KMS-11 (cell line): ENCODE data around the gene ANKRD44.

Experiments used
- H2AFZ ChIP-seq: fragments of 200-600 bp; sonication (generic); 2 replicates; pipeline ENCODE4 v1.6.1; 2016; ENCODE audit warnings: antibody characterized with exemption, mixed run types, low read depth
- H3K27ac ChIP-seq: fragments of 200-600 bp; sonication (generic); 2 replicates; pipeline ENCODE4 v1.6.1; 2016; ENCODE audit warnings: mild to moderate bottlenecking, mixed run types
- H3K27me3 ChIP-seq: fragments of 200-600 bp; sonication (generic); 2 replicates; pipeline ENCODE4 v1.6.1; 2017; ENCODE audit warnings: mild to moderate bottlenecking, low read depth, mixed run types, moderate library complexity; ENCODE audit not compliant: insufficient read depth
- H3K36me3 ChIP-seq: fragments of 200-600 bp; sonication (generic); 2 replicates; pipeline ENCODE4 v1.6.1; 2017; ENCODE audit warnings: mild to moderate bottlenecking, mixed run types; ENCODE audit not compliant: insufficient read depth
- H3K4me1 ChIP-seq: fragments of 200-600 bp; sonication (generic); 2 replicates; pipeline ENCODE4 v1.6.1; 2016; ENCODE audit warnings: mild to moderate bottlenecking, low read depth, mixed run types; ENCODE audit not compliant: poor library complexity, severe bottlenecking
- H3K4me2 ChIP-seq: fragments of 200-600 bp; sonication (generic); 2 replicates; pipeline ENCODE4 v1.7.0; 2016; ENCODE audit warnings: mild to moderate bottlenecking, mixed run types
- H3K4me3 ChIP-seq: fragments of 200-600 bp; sonication (generic); IDR thresholded peaks from 2 replicates; pipeline ENCODE4 v1.6.1; 2017; ENCODE audit warnings: low read depth, low read length, mixed read lengths; ENCODE audit not compliant: insufficient read depth
- H3K79me2 ChIP-seq: fragments of 200-600 bp; sonication (generic); 2 replicates; pipeline ENCODE4 v1.6.1; 2016; ENCODE audit warnings: low read depth, mixed run types; ENCODE audit not compliant: insufficient read depth
- H3K9ac ChIP-seq: fragments of 200-600 bp; sonication (generic); 2 replicates; pipeline ENCODE4 v1.6.1; 2016; ENCODE audit warnings: mild to moderate bottlenecking, mixed run types
- H4K20me1 ChIP-seq: fragments of 200-600 bp; sonication (generic); 2 replicates; pipeline ENCODE4 v1.6.1; 2016; ENCODE audit warnings: mild to moderate bottlenecking, mixed run types; ENCODE audit not compliant: insufficient read depth
- TF ChIP-seq, protein P1 (sequence below): fragments of 200-600 bp; sonication (generic); conservative IDR thresholded peaks from 2 replicates; pipeline ENCODE4 v1.6.1; 2017; ENCODE audit warnings: low read depth, mild to moderate bottlenecking, antibody characterized with exemption, low read length, moderate library complexity, mixed read lengths

ANKRD44 gene

DNA sequence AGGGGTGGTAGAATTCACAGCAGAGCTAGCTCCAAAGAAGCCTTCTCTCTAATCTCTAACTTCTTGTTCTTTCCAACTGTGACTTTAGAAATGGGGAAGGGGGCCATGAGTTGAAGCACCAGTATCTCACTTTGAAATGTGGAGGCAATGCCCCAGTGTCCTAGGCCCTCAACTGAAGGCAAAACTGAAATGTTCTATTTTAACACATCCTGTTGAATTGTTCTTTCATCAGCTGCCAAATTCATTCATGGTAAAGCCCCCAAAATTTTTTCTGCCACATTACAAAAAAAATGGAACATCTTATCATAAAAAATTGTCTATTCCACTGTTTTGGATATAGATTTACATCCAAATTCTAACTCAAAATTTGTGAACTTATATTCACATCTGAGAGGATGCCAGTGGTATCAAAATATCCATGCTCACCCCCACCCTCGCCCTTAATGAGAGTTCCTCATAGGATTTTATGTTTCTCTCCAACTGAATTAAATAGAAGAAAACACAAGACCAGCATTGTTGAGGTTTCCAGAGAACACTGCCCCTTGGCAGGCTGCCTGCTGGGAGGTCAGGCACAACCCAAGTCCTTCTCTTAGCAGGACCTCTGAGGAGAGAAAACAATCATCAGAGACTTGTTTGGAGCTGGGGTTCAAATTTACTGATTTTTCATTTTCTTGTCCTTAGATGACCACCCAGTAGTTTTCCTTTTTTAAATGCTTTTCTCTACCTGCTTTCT, 236.7 kb downstream of the ANKRD44 start:
- Histone ChIP-seq H3K36me3 (no peaks in the 10 kb centered on the region), H3K4me1 (peaks cover 41% of the 10 kb centered on the region), H3K27me3 (no peaks in the 10 kb centered on the region), H3K9ac (no peak overlapping the region), H3K4me2 (no peak overlapping the region), H3K27ac (no peak overlapping the region), H4K20me1 (no peaks in the 10 kb centered on the region), H2AFZ (no peak overlapping the region), H3K79me2 (no peaks in the 10 kb centered on the region), H3K4me3 (no peak overlapping the region)
- TF ChIP-seq, protein P1, sequence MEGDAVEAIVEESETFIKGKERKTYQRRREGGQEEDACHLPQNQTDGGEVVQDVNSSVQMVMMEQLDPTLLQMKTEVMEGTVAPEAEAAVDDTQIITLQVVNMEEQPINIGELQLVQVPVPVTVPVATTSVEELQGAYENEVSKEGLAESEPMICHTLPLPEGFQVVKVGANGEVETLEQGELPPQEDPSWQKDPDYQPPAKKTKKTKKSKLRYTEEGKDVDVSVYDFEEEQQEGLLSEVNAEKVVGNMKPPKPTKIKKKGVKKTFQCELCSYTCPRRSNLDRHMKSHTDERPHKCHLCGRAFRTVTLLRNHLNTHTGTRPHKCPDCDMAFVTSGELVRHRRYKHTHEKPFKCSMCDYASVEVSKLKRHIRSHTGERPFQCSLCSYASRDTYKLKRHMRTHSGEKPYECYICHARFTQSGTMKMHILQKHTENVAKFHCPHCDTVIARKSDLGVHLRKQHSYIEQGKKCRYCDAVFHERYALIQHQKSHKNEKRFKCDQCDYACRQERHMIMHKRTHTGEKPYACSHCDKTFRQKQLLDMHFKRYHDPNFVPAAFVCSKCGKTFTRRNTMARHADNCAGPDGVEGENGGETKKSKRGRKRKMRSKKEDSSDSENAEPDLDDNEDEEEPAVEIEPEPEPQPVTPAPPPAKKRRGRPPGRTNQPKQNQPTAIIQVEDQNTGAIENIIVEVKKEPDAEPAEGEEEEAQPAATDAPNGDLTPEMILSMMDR: no peak

DNA sequence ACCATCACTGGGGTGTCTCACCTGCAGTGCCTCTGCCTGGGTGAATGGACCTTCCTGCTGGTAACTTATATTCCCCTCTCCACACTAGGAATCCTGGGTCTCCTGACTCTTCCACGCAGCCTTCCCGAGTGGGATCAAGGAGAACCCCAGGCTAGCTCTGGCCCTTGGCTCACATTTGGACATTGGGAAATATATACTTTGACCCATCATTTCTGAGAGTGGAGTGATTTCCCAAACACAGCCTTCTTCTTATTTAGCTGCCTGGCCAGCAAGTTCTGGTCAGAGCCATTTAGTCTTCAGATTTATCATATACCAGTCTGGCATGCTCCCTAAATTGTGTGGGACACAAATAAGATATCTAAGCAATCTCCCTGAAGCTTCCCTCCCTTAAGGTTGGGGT, 237.3 kb downstream of the ANKRD44 start:
- Histone ChIP-seq H3K4me3 (no peak overlapping the region), H3K4me1 (peaks cover 41% of the 10 kb centered on the region), H3K27me3 (no peaks in the 10 kb centered on the region), H3K36me3 (no peaks in the 10 kb centered on the region), H4K20me1 (no peaks in the 10 kb centered on the region), H3K9ac (no peak overlapping the region), H3K4me2 (no peak overlapping the region), H2AFZ (no peak overlapping the region), H3K27ac (no peak overlapping the region), H3K79me2 (no peaks in the 10 kb centered on the region)
- TF ChIP-seq, protein P1: no peak

DNA sequence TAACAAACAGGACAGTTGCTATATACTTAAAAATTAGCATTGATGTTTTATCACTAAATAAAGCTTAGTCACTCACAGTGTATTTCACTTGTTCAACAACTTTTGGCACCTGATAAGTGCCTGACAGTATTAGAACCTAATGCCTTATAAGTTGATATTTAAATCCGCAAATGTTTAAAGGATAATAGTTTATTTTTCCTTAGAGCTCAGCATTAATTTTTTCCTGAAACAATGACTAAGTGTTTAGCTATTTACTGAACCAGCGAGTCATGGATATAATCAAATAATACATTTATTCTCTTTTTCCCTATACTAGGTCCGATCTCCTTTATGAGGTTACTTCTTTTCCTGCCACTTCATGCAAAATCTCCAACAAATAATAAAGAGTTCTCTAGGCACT, 238.0 kb downstream of the ANKRD44 start:
- TF ChIP-seq, protein P1: no peak
- peaks cover 41% of the 10 kb centered on the region for H3K4me1 ChIP-seq
- no peaks in the 10 kb centered on the region for H4K20me1 ChIP-seq
- no peak overlapping the region for H3K4me2 ChIP-seq
- no peak overlapping the region for H3K9ac ChIP-seq
- H3K36me3 ChIP-seq: no peaks in the 10 kb centered on the region
- no peak overlapping the region for H2AFZ ChIP-seq
- H3K79me2 ChIP-seq: no peaks in the 10 kb centered on the region
- H3K27ac ChIP-seq: no peak overlapping the region
- no peaks in the 10 kb centered on the region for H3K27me3 ChIP-seq
- no peak overlapping the region for H3K4me3 ChIP-seq

DNA sequence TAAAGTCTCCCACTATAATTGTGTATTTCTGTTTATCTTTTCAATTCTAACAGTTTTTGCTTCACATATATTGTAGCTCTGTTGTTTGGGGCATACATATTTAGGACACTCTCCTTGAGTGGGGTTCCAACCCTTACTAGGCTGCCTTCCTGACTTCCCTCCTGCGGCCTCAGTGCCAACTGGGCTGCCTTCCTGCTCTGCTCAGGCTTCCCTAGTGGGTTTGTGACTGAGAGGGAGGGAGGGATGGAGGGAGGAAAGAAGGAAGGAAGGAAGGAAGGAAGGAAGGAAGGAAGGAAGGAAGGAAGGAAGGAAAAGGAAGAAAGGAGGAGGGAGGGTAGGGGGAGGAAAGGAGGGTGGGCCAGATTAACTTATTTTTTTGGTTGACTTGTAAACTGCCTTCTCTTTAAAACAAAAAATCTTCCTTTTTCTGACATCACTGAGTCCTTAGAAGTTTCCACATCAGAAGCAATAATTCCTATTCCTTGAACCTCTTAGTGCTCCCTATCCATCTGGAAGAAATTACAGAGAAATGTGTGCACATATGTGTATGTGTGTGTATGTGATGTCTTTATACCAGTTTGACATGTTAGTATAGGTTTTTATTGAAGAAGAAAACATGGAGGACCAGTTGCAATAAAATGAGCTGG, 238.7 kb downstream of the ANKRD44 start:
- no peak overlapping the region for H2AFZ ChIP-seq
- H3K4me3 ChIP-seq: peak overlapping the region; percentile 67
- H3K4me1 ChIP-seq: peaks cover 41% of the 10 kb centered on the region
- H3K4me2 ChIP-seq: 0 out of 2 replicates have a peak overlapping the region, but pooled peaks have one; percentile 56
- TF ChIP-seq, protein P1: no peak
- H3K27ac ChIP-seq: no peak overlapping the region
- H3K27me3 ChIP-seq: no peaks in the 10 kb centered on the region
- H4K20me1 ChIP-seq: no peaks in the 10 kb centered on the region
- H3K79me2 ChIP-seq: no peaks in the 10 kb centered on the region
- no peak overlapping the region for H3K9ac ChIP-seq
- H3K36me3 ChIP-seq: no peaks in the 10 kb centered on the region
